ENCODE measurements around the gene ABCG8.

The ABCG8 gene

GRCh38 chr2:43826305-43827250 lies 12.2 kb upstream of the ABCG8 start:
- no peak for DNase-seq (ENCODE audit: low read depth)

- no peak for DNase-seq (ENCODE audit: low read depth)
Observed at GRCh38 chr2:43831543-43832294, 7.1 kb upstream of the ABCG8 start.

- DNase-seq (ENCODE audit: low read depth), result no peak
Observed at GRCh38 chr2:43832457-43832856, 6.3 kb upstream of the ABCG8 start.

GRCh38 chr2:43837033-43837432 lies 1.7 kb upstream of the ABCG8 start:
- DNase-seq (ENCODE audit: low read depth), result no peak

GRCh38 chr2:43837831-43838559 lies 776 bp upstream of the ABCG8 start:
- DNase-seq (ENCODE audit: low read depth), result no peak

- no peak for DNase-seq (ENCODE audit: low read depth)
Observed at GRCh38 chr2:43839776-43840564, 1.2 kb downstream of the ABCG8 start.

GRCh38 chr2:43840965-43841364 lies 2.2 kb downstream of the ABCG8 start:
- DNase-seq (ENCODE audit: low read depth), result no peak

GRCh38 chr2:43841949-43842865 lies 3.4 kb downstream of the ABCG8 start:
- no peak for DNase-seq (ENCODE audit: low read depth)

- DNase-seq (ENCODE audit: low read depth), result no peak
Observed at GRCh38 chr2:43842866-43843226, 4.1 kb downstream of the ABCG8 start.

GRCh38 chr2:43845181-43845580 lies 6.4 kb downstream of the ABCG8 start:
- DNase-seq (ENCODE audit: low read depth), result no peak

GRCh38 chr2:43846140-43846793 lies 7.5 kb downstream of the ABCG8 start:
- DNase-seq (ENCODE audit: low read depth), result no peak

- no peak for DNase-seq (ENCODE audit: low read depth)
Observed at GRCh38 chr2:43848214-43848613, 9.4 kb downstream of the ABCG8 start.

- no peak for DNase-seq (ENCODE audit: low read depth)
Observed at GRCh38 chr2:43851011-43851980, 12.5 kb downstream of the ABCG8 start.

GRCh38 chr2:43852196-43852730 lies 13.5 kb downstream of the ABCG8 start:
- DNase-seq (ENCODE audit: low read depth), result no peak

- no peak for DNase-seq (ENCODE audit: low read depth)
Observed at GRCh38 chr2:43853141-43854081, 14.6 kb downstream of the ABCG8 start.

GRCh38 chr2:43854671-43855070 lies 15.9 kb downstream of the ABCG8 start:
- DNase-seq (ENCODE audit: low read depth), result no peak

- DNase-seq (ENCODE audit: low read depth), result no peak
Observed at GRCh38 chr2:43855292-43855691, 16.5 kb downstream of the ABCG8 start.
